ENCODE results near the gene PLPPR1. TPM values are rescaled to one million over a fixed set of nuclear protein-coding genes. Genes with fewer than 3 reads are reported as not detected.
A peak's percentile ranks its signal among the peaks of the same experiment; 100 is the strongest.

Gene PLPPR1
- polyA plus RNA-seq, 1 donor from 2014 or later: 157 TPM

- Histone ChIP-seq H3K36me3 (ENCODE audit: insufficient read depth, low read length) (no peaks in the 10 kb centered on the region), H3K4me2 (ENCODE audit: low read length) (no peak overlapping the region), H4K20me1 (ENCODE audit: insufficient read depth) (no peaks in the 10 kb centered on the region), H3K9me2 (ENCODE audit: insufficient read depth, low read length) (no peaks in the 10 kb centered on the region), H3K27ac (ENCODE audit: low read length) (no peak overlapping the region), H3K79me2 (replicated peaks; ENCODE audit: insufficient read depth, low read length) (no peaks in the 10 kb centered on the region), H3K9me3 (ENCODE audit: low read length) (no peaks in the 10 kb centered on the region), H3K4me3 (ENCODE audit: low read length) (no peak overlapping the region), H3F3A (ENCODE audit: insufficient read depth, low read length, poor library complexity, severe bottlenecking) (no peaks in the 10 kb centered on the region), H3K9ac (ENCODE audit: low read length) (no peak overlapping the region), H2AFZ (ENCODE audit: low read depth, low read length) (no peak overlapping the region), H3K27me3 (ENCODE audit: insufficient read depth, low read depth, low read length) (no peaks in the 10 kb centered on the region)
- TF ChIP-seq REST (IDR thresholded peaks at IDR 0.05; ENCODE audit: borderline replicate concordance): no peak
- TF ChIP-seq, protein P1, sequence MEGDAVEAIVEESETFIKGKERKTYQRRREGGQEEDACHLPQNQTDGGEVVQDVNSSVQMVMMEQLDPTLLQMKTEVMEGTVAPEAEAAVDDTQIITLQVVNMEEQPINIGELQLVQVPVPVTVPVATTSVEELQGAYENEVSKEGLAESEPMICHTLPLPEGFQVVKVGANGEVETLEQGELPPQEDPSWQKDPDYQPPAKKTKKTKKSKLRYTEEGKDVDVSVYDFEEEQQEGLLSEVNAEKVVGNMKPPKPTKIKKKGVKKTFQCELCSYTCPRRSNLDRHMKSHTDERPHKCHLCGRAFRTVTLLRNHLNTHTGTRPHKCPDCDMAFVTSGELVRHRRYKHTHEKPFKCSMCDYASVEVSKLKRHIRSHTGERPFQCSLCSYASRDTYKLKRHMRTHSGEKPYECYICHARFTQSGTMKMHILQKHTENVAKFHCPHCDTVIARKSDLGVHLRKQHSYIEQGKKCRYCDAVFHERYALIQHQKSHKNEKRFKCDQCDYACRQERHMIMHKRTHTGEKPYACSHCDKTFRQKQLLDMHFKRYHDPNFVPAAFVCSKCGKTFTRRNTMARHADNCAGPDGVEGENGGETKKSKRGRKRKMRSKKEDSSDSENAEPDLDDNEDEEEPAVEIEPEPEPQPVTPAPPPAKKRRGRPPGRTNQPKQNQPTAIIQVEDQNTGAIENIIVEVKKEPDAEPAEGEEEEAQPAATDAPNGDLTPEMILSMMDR (IDR thresholded peaks at IDR 0.05; ENCODE audit: poor library complexity, severe bottlenecking): no peak
- TF ChIP-seq EP300 (conservative IDR thresholded peaks at IDR 0.05; ENCODE audit: poor library complexity, severe bottlenecking): no peak
- no peak for TF ChIP-seq EZH2 (IDR thresholded peaks at IDR 0.05; ENCODE audit: borderline replicate concordance, insufficient read depth, low read length, poor library complexity, severe bottlenecking)
- TF ChIP-seq SMC3 (conservative IDR thresholded peaks at IDR 0.05; ENCODE audit: poor library complexity): no peak
- no peak for TF ChIP-seq POLR2AphosphoS5 (IDR thresholded peaks at IDR 0.05)
- no peak for TF ChIP-seq TAF1 (IDR thresholded peaks at IDR 0.05; ENCODE audit: low read depth)
- no peak for TF ChIP-seq MXI1 (conservative IDR thresholded peaks at IDR 0.05; ENCODE audit: poor library complexity, severe bottlenecking)
- TF ChIP-seq RAD21 (conservative IDR thresholded peaks at IDR 0.05): no peak
These were observed 156.3 kb downstream of the PLPPR1 start for GRCh38 chr9:101184813-101185278.

GRCh38 chr9:101191723-101192122 is 163.2 kb downstream of the PLPPR1 start:
- H3K27ac ChIP-seq (ENCODE audit: low read length): no peak overlapping the region
- H3K36me3 ChIP-seq (ENCODE audit: insufficient read depth, low read length): no peaks in the 10 kb centered on the region
- no peaks in the 10 kb centered on the region for H3F3A ChIP-seq (ENCODE audit: insufficient read depth, low read length, poor library complexity, severe bottlenecking)
- H3K9me2 ChIP-seq (ENCODE audit: insufficient read depth, low read length): no peaks in the 10 kb centered on the region
- no peaks in the 10 kb centered on the region for H4K20me1 ChIP-seq (ENCODE audit: insufficient read depth)
- no peak overlapping the region for H2AFZ ChIP-seq (ENCODE audit: low read depth, low read length)
- TF ChIP-seq POLR2AphosphoS5 (IDR thresholded peaks at IDR 0.05) (peak; percentile 58), EZH2 (IDR thresholded peaks at IDR 0.05; ENCODE audit: borderline replicate concordance, insufficient read depth, low read length, poor library complexity, severe bottlenecking) (no peak), MXI1 (conservative IDR thresholded peaks at IDR 0.05; ENCODE audit: poor library complexity, severe bottlenecking) (no peak), EP300 (conservative IDR thresholded peaks at IDR 0.05; ENCODE audit: poor library complexity, severe bottlenecking) (peak; percentile 84), RAD21 (conservative IDR thresholded peaks at IDR 0.05) (no peak), SMC3 (conservative IDR thresholded peaks at IDR 0.05; ENCODE audit: poor library complexity) (no peak), TAF1 (IDR thresholded peaks at IDR 0.05; ENCODE audit: low read depth) (no peak), REST (IDR thresholded peaks at IDR 0.05; ENCODE audit: borderline replicate concordance) (peak; percentile 3)
- TF ChIP-seq, protein P1 (IDR thresholded peaks at IDR 0.05; ENCODE audit: poor library complexity, severe bottlenecking): no peak
- no peak overlapping the region for H3K4me3 ChIP-seq (ENCODE audit: low read length)
- no peaks in the 10 kb centered on the region for H3K27me3 ChIP-seq (ENCODE audit: insufficient read depth, low read depth, low read length)
- no peak overlapping the region for H3K9ac ChIP-seq (ENCODE audit: low read length)
- H3K79me2 ChIP-seq (replicated peaks; ENCODE audit: insufficient read depth, low read length): no peaks in the 10 kb centered on the region
- H3K9me3 ChIP-seq (ENCODE audit: low read length): no peaks in the 10 kb centered on the region
- no peak overlapping the region for H3K4me2 ChIP-seq (ENCODE audit: low read length)

Data from neural cell (in vitro differentiated cells).